GM12878 (cell line): Measurements from ENCODE around the gene NCKIPSD.

Experiments
- CHD1 ChIP-seq: IDR thresholded peaks from 2 replicates; pipeline ENCODE4 v1.6.1; 2012; ENCODE audit warnings: low read depth, low read length, improper control_type of control experiment
- EGR1 ChIP-seq, 2 experiments: IDR thresholded peaks; 1 replicate in 1 of 2; 2 replicates in 1 of 2; pipeline ENCODE4 v1.6.1; 2011 to 2012; ENCODE audit warnings: low read depth in 2 of 2, low read length in 2 of 2, borderline replicate concordance in 1 of 2, mild to moderate bottlenecking in 1 of 2, moderate library complexity in 1 of 2
- HDAC6 ChIP-seq: fragments of 200-600 bp; sonication (generic); IDR thresholded peaks from one replicate; pipeline ENCODE4 v1.8.0; 2017; ENCODE audit warnings: antibody characterized with exemption; ENCODE audit not compliant: unreplicated experiment
- KDM1A ChIP-seq: fragments of 200-600 bp; sonication (generic); IDR thresholded peaks from 2 replicates; pipeline ENCODE4 v1.6.1; 2016; ENCODE audit warnings: borderline replicate concordance
- RAD21 ChIP-seq: IDR thresholded peaks from 2 replicates; pipeline ENCODE4 v1.6.1; 2011; ENCODE audit warnings: mild to moderate bottlenecking, low read depth, low read length, moderate library complexity; ENCODE audit not compliant: insufficient read depth
- SUZ12 ChIP-seq: fragments of 200-600 bp; sonication (generic); IDR thresholded peaks from one replicate; pipeline ENCODE4 v1.6.1; 2018; ENCODE audit warnings: antibody characterized with exemption, mild to moderate bottlenecking; ENCODE audit not compliant: unreplicated experiment
- ZNF622 ChIP-seq: fragments of 450-650 bp; IDR thresholded peaks from 2 replicates; pipeline ENCODE4 v1.6.1; 2017; ENCODE audit warnings: mild to moderate bottlenecking, inconsistent platforms
- TF ChIP-seq, protein P1 (sequence below): fragments of 450-650 bp; formaldehyde crosslinking; IDR thresholded peaks from 2 replicates; pipeline ENCODE4 v1.4.0; 2020; ENCODE audit warnings: mild to moderate bottlenecking, moderate library complexity
- TF ChIP-seq, protein P2 (sequence below): IDR thresholded peaks from 2 replicates; pipeline ENCODE4 v1.6.1; 2011; ENCODE audit warnings: mild to moderate bottlenecking, low read depth, low read length, moderate library complexity; ENCODE audit not compliant: insufficient replicate concordance
- TF ChIP-seq, protein P3 (sequence below): IDR thresholded peaks from 2 replicates; pipeline ENCODE4 v1.6.1; 2011; ENCODE audit warnings: low read depth, mild to moderate bottlenecking, low read length, moderate library complexity, borderline replicate concordance; ENCODE audit errors: extremely low read depth

DNA sequence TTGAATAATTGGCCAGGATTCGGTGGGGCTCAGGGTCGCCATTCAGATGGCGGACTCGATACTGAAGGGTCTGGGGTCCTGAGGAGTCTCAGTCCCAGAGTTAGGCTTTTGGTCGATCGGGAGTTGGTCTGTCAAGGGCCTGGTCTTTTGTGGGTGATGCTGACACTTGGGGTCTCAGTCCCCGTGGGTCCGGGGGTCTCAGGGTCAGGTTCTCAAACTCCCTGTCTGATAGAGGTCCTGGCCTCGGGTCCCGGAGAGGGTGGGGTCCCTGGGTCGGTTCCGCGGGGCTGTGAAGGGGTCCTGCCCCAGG, 467 bp downstream of the NCKIPSD start:
- TF ChIP-seq, protein P1, sequence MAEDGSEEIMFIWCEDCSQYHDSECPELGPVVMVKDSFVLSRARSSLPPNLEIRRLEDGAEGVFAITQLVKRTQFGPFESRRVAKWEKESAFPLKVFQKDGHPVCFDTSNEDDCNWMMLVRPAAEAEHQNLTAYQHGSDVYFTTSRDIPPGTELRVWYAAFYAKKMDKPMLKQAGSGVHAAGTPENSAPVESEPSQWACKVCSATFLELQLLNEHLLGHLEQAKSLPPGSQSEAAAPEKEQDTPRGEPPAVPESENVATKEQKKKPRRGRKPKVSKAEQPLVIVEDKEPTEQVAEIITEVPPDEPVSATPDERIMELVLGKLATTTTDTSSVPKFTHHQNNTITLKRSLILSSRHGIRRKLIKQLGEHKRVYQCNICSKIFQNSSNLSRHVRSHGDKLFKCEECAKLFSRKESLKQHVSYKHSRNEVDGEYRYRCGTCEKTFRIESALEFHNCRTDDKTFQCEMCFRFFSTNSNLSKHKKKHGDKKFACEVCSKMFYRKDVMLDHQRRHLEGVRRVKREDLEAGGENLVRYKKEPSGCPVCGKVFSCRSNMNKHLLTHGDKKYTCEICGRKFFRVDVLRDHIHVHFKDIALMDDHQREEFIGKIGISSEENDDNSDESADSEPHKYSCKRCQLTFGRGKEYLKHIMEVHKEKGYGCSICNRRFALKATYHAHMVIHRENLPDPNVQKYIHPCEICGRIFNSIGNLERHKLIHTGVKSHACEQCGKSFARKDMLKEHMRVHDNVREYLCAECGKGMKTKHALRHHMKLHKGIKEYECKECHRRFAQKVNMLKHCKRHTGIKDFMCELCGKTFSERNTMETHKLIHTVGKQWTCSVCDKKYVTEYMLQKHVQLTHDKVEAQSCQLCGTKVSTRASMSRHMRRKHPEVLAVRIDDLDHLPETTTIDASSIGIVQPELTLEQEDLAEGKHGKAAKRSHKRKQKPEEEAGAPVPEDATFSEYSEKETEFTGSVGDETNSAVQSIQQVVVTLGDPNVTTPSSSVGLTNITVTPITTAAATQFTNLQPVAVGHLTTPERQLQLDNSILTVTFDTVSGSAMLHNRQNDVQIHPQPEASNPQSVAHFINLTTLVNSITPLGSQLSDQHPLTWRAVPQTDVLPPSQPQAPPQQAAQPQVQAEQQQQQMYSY = no peak
- TF ChIP-seq KDM1A (no peak), HDAC6 (no peak), CHD1 (no peak), RAD21 (no peak), ZNF622 (no peak), EGR1 (IDR thresholded peaks at IDR 0.05; ENCODE audit: borderline replicate concordance in 1 of 2, low read depth in 2 of 2, low read length in 2 of 2) (no peak), SUZ12 (no peak)
- TF ChIP-seq, protein P2, sequence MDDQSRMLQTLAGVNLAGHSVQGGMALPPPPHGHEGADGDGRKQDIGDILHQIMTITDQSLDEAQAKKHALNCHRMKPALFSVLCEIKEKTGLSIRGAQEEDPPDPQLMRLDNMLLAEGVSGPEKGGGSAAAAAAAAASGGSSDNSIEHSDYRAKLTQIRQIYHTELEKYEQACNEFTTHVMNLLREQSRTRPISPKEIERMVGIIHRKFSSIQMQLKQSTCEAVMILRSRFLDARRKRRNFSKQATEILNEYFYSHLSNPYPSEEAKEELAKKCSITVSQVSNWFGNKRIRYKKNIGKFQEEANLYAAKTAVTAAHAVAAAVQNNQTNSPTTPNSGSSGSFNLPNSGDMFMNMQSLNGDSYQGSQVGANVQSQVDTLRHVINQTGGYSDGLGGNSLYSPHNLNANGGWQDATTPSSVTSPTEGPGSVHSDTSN = no peak
- TF ChIP-seq, protein P3, sequence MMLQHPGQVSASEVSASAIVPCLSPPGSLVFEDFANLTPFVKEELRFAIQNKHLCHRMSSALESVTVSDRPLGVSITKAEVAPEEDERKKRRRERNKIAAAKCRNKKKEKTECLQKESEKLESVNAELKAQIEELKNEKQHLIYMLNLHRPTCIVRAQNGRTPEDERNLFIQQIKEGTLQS = no peak
